Stimulated activated naive CD8-positive, alpha-beta T cell treated with anti-CD3 and anti-CD28 coated beads, Interleukin-15, amount 100 ng/mL, for 72 hours (primary cell): ENCODE results near the gene VSTM5.
"Not testable (repeated sequence)": the region's sequence is repeated elsewhere in the genome, so short reads cannot be mapped to it uniquely, and the experiment has no call there.

Source experiments
- ATAC-seq: fragments of 150-1000 bp; cut with Tn5 transposase; 2 replicates; pipeline ENCODE4 v1.10.0; 2021; ENCODE audit warnings: mild to moderate bottlenecking, moderate library complexity
- DNase-seq, 2 donors: peaks; one replicate each; pipeline ENCODE4 v3.0.0; 2021 to 2022
- H3K27ac Mint-ChIP-seq, 2 donors: one replicate each; pipeline ENCODE4 v1.8.0; 2022; ENCODE audit warnings: mild to moderate bottlenecking in 2 of 2, mixed read lengths in 2 of 2, moderate library complexity in 2 of 2
- H3K27me3 Mint-ChIP-seq: one replicate; pipeline ENCODE4 v1.8.0; 2022; ENCODE audit warnings: mixed read lengths
- H3K4me1 Mint-ChIP-seq: one replicate; pipeline ENCODE4 v1.8.0; 2022; ENCODE audit warnings: mild to moderate bottlenecking, mixed read lengths
- H3K4me3 Mint-ChIP-seq, 2 donors: one replicate each; pipeline ENCODE4 v1.8.0; 2022; ENCODE audit warnings: mild to moderate bottlenecking in 2 of 2, mixed read lengths in 2 of 2, moderate library complexity in 1 of 2
- H3K9me3 Mint-ChIP-seq, 2 donors: one replicate each; pipeline ENCODE4 v1.8.0; 2022; ENCODE audit warnings: mixed read lengths in 2 of 2

VSTM5 gene

GRCh38 chr11:93783765-93784144 is 66.7 kb downstream of the VSTM5 start:
- no peaks in the 10 kb centered on the region for H3K9me3 Mint-ChIP-seq
- peak overlapping the region; percentile 93 to 96 for H3K27ac Mint-ChIP-seq
- ATAC-seq (peak; percentile 64), DNase-seq (no peak)
- no peaks in the 10 kb centered on the region for H3K27me3 Mint-ChIP-seq
- H3K4me1 Mint-ChIP-seq, result peaks cover 44% of the 10 kb centered on the region
- peak overlapping the region; percentile 92 to 100 for H3K4me3 Mint-ChIP-seq

GRCh38 chr11:93783362-93783761 is 67.1 kb downstream of the VSTM5 start:
- ATAC-seq (no peak), DNase-seq (no peak)
- Mint-ChIP-seq H3K4me3 (peak overlapping the region; percentile 92 to 100), H3K9me3 (no peaks in the 10 kb centered on the region), H3K27me3 (no peaks in the 10 kb centered on the region), H3K4me1 (peaks cover 44% of the 10 kb centered on the region), H3K27ac (peak overlapping the region; percentile 9 to 93)

DNA sequence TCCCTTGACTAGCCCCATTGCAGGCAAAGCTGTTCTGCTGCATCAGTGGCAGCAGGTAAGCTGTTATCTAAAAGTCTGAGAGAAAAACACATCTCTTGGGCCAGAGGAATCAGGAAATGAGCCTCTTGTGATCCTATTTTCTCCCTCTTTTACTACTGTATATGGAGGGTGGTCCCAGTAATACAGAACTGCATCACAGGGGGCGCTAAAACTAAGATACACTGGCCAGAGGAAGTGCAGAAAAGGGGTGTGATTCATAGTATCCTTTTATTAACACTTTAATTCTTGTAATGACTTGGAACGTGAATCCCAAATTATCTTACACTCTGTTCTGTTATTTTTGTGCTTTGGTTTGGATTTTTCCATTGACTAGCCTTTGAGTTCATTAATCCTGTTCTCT is 75.1 kb downstream of the VSTM5 start:
- H3K27me3 Mint-ChIP-seq, result no peaks in the 10 kb centered on the region
- DNase-seq, result no peak
- peaks cover 0 to 11% of the 10 kb centered on the region in 2 donors for H3K9me3 Mint-ChIP-seq
- ATAC-seq, result no peak
- no peak overlapping the region for H3K27ac Mint-ChIP-seq
- H3K4me1 Mint-ChIP-seq, result no peaks in the 10 kb centered on the region
- no peak overlapping the region for H3K4me3 Mint-ChIP-seq

DNA sequence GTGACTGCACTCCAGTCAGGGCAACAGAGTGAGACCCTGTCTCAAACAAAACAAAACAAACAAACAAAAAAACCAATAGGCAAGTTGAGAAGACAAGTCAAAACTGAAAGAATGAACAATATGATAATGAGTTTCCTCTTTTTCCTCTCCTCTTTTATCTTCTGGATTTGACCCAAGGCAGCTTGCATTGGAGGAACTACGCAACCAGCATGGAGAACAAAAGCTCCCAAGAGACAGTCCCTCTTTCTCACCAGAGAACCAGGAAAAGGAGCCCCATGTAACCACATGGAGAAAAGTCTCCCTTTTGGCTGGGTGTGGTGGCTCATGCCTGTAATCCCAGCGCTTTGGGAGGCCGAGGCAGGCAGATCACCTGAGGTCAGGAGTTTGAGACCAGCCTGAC is 75.9 kb downstream of the VSTM5 start:
- DNase-seq, H3K27ac Mint-ChIP-seq: not testable (repeated sequence)

GRCh38 chr11:93773601-93774200 is 76.7 kb downstream of the VSTM5 start:
- peaks cover 0 to 11% of the 10 kb centered on the region in 2 donors for H3K9me3 Mint-ChIP-seq
- H3K27me3 Mint-ChIP-seq, result no peaks in the 10 kb centered on the region
- H3K4me1 Mint-ChIP-seq, result no peaks in the 10 kb centered on the region
- ATAC-seq, result peak; percentile 50
- no peak overlapping the region for H3K4me3 Mint-ChIP-seq
- DNase-seq, result no peak
- H3K27ac Mint-ChIP-seq, result no peak overlapping the region

More for the DNA sequence above, 75.9 kb downstream of the VSTM5 start:
- not testable (repeated sequence) for H3K4me3 Mint-ChIP-seq, ATAC-seq, H3K4me1 Mint-ChIP-seq, H3K27me3 Mint-ChIP-seq
- peaks cover 0 to 11% of the 10 kb centered on the region in 2 donors for H3K9me3 Mint-ChIP-seq

DNA sequence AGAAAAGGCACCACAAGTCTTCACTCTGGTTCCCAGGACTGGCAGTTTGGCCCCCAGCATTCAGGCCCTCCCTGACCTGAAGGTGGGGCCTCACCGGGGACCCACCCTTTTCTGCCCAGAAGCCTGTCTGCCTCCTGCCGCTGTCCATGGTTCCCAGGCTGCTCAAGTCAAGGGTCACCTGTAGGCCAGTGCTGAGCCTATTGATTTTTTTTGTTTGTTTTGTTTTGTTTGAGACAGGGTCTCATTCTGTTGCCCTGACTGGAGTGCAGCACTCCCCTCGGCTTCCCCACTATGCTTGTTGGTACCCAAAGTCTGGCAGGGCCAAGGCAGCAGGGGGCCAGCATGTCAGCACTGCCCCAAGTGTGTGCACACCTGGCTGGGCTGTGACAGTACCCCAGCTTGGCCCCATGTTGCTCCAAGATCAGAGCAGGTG is 77.4 kb downstream of the VSTM5 start:
- ATAC-seq, result no peak
- H3K4me3 Mint-ChIP-seq, result no peak overlapping the region
- DNase-seq, result no peak
- H3K27me3 Mint-ChIP-seq, result no peaks in the 10 kb centered on the region
- H3K27ac Mint-ChIP-seq, result no peak overlapping the region
- H3K9me3 Mint-ChIP-seq, result peaks cover 0 to 15% of the 10 kb centered on the region in 2 donors
- H3K4me1 Mint-ChIP-seq, result no peaks in the 10 kb centered on the region

GRCh38 chr11:93772123-93772522 is 78.3 kb downstream of the VSTM5 start:
- Mint-ChIP-seq H3K4me1 (no peaks in the 10 kb centered on the region), H3K9me3 (peaks cover under 1 to 21% of the 10 kb centered on the region in 2 donors), H3K27ac (no peak overlapping the region), H3K4me3 (no peak overlapping the region), H3K27me3 (no peaks in the 10 kb centered on the region)
- ATAC-seq (no peak), DNase-seq (no peak)

GRCh38 chr11:93770160-93770559 is 80.3 kb downstream of the VSTM5 start:
- Mint-ChIP-seq H3K4me3 (no peak overlapping the region), H3K27me3 (no peaks in the 10 kb centered on the region), H3K27ac (no peak overlapping the region), H3K9me3 (peaks cover 5 to 34% of the 10 kb centered on the region in 2 donors), H3K4me1 (no peaks in the 10 kb centered on the region)
- no peak for ATAC-seq
- no peak for DNase-seq
